GM19351 (cell line): ENCODE measurements around the gene PIM1.
"Not testable (repeated sequence)": the region's sequence is repeated elsewhere in the genome, so short reads cannot be mapped to it uniquely, and the experiment has no call there.

Source experiments
- ATAC-seq: cut with Tn5 transposase; IDR thresholded peaks from one replicate; pipeline ENCODE4 v1.9.1; 2021; ENCODE audit warnings: mild to moderate bottlenecking, moderate library complexity; ENCODE audit not compliant: unreplicated experiment

The PIM1 gene

DNA sequence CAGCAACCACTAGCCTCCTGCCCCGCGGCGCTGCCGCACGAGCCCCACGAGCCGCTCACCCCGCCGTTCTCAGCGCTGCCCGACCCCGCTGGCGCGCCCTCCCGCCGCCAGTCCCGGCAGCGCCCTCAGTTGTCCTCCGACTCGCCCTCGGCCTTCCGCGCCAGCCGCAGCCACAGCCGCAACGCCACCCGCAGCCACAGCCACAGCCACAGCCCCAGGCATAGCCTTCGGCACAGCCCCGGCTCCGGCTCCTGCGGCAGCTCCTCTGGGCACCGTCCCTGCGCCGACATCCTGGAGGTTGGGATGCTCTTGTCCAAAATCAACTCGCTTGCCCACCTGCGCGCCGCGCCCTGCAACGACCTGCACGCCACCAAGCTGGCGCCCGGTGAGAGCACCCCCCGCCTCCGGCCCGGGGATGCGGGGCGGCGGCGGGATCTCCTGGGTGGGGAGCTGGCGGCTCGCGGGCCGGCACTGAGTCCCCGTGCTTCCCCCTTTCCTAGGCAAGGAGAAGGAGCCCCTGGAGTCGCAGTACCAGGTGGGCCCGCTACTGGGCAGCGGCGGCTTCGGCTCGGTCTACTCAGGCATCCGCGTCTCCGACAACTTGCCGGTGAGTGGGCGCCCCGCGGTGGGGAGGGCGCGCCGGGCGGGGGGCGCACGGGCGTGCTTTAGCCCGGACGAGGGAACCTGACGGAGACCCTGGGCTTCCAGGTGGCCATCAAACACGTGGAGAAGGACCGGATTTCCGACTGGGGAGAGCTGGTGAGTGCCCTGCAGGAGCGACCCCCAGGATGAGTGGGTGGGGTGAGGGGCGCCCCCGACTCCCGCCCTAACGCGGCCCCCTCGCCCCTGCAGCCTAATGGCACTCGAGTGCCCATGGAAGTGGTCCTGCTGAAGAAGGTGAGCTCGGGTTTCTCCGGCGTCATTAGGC is 585 bp downstream of the PIM1 start:
- ATAC-seq: peak; percentile 27

DNA sequence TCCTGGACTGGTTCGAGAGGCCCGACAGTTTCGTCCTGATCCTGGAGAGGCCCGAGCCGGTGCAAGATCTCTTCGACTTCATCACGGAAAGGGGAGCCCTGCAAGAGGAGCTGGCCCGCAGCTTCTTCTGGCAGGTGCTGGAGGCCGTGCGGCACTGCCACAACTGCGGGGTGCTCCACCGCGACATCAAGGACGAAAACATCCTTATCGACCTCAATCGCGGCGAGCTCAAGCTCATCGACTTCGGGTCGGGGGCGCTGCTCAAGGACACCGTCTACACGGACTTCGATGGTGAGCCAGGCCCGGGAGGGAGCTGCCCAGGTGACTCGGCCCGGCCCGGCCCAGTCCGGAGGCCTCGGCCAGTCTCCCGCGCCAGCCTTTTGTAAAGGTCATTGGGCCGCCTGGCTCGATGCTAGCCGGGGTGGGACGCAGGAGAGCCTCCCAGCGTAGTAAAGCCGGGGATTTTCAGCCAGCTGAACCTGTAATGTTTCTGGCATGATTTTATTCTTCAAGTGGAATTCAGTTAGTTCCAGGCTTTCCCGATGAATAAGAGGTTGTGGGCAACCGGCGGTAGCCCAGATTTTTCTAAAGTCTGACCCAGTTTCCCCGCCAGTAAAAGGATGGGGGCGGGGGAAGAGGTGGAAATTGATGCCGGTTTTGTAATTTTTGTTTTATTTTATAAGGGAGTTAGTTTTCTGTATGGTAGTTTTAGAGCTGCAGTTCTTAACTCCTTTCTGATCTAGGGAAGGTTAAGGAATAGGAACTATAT is 1.4 kb downstream of the PIM1 start:
- no peak for ATAC-seq

DNA sequence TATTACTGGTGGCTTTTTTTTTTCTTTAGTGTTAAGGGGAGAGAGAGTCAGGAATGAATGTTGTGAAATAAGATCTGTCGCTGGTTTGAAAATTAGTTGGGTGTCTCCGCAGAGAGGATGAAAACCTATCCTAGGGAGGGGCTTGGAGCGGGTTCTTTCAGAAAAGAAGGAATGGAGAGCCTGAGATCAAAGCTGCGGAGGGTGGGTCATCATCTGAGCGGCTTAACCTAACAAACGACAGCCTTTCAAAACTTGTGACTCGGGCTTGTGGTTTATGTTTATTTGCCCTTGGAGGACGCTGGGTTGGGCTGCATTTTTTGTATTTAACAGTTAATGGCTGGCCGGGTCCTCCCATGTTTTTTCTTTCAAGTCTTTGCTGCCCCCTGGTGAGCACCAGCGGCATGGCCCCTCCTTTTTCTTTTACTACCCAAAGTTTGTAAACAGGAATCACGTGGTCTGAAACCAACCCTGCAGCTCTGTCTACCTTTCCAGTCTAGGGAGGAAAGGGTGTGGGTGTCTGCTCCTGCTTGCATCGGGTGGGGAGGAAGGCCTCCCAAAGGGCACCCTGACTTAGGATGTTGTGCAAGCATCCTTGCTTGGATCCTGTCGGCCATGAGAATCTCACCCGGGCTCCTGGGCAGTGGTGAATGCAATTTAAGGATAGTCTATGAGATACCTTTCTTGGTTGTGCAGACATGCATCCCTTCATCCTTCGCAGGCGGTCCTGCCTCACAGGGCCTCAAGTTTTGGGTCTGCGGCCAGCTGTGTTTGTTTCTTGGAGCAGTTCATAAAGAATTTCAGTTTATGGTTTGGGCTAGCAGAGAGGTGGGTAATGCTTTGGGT is 2.2 kb downstream of the PIM1 start:
- ATAC-seq: no peak

DNA sequence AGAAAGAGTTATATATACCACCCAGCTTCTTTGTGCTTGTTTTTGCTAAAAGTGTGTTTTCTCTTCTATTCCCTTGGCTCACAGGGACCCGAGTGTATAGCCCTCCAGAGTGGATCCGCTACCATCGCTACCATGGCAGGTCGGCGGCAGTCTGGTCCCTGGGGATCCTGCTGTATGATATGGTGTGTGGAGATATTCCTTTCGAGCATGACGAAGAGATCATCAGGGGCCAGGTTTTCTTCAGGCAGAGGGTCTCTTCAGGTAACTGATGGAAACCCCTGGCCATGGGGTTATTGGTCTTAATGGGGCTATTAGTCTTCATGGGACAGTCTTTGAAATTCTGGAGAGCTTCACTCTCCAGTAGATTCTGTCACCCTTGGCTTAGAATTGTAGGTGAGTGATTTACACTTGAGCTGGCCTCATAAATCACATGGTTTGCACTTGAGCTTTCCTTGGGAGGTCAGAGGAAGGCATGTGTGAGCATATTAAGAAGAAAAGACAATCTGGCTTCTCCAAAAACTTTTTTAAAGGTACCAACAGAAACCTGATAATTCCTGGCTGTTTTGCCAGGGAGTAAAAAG is 3.0 kb downstream of the PIM1 start:
- ATAC-seq: no peak

DNA sequence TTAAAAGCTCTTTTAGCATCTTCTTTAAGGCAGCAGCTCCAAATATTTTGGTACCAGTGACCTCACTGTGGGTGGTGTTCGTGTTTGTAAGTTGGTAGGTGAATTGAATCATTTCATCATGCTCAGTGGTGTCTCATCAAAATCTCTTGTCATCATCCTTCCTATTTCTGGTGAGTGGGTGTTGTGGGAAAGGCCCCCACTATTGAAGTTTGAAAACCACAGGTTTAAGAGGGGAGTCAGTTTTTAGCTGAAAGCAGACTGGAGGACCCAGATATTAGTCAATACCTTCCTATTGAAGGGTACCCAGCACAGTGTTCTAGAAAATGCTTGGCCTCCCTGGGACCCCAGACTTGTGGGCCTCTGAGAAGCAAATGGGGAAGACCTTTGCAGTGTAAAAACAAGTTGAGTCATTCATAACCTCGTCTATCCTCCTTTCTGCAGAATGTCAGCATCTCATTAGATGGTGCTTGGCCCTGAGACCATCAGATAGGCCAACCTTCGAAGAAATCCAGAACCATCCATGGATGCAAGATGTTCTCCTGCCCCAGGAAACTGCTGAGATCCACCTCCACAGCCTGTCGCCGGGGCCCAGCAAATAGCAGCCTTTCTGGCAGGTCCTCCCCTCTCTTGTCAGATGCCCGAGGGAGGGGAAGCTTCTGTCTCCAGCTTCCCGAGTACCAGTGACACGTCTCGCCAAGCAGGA is 3.7 kb downstream of the PIM1 start:
- no peak for ATAC-seq

DNA sequence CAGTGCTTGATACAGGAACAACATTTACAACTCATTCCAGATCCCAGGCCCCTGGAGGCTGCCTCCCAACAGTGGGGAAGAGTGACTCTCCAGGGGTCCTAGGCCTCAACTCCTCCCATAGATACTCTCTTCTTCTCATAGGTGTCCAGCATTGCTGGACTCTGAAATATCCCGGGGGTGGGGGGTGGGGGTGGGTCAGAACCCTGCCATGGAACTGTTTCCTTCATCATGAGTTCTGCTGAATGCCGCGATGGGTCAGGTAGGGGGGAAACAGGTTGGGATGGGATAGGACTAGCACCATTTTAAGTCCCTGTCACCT is 4.2 kb downstream of the PIM1 start:
- no peak for ATAC-seq

DNA sequence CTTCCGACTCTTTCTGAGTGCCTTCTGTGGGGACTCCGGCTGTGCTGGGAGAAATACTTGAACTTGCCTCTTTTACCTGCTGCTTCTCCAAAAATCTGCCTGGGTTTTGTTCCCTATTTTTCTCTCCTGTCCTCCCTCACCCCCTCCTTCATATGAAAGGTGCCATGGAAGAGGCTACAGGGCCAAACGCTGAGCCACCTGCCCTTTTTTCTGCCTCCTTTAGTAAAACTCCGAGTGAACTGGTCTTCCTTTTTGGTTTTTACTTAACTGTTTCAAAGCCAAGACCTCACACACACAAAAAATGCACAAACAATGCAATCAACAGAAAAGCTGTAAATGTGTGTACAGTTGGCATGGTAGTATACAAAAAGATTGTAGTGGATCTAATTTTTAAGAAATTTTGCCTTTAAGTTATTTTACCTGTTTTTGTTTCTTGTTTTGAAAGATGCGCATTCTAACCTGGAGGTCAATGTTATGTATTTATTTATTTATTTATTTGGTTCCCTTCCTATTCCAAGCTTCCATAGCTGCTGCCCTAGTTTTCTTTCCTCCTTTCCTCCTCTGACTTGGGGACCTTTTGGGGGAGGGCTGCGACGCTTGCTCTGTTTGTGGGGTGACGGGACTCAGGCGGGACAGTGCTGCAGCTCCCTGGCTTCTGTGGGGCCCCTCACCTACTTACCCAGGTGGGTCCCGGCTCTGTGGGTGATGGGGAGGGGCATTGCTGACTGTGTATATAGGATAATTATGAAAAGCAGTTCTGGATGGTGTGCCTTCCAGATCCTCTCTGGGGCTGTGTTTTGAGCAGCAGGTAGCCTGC is 4.8 kb downstream of the PIM1 start:
- no peak for ATAC-seq

DNA sequence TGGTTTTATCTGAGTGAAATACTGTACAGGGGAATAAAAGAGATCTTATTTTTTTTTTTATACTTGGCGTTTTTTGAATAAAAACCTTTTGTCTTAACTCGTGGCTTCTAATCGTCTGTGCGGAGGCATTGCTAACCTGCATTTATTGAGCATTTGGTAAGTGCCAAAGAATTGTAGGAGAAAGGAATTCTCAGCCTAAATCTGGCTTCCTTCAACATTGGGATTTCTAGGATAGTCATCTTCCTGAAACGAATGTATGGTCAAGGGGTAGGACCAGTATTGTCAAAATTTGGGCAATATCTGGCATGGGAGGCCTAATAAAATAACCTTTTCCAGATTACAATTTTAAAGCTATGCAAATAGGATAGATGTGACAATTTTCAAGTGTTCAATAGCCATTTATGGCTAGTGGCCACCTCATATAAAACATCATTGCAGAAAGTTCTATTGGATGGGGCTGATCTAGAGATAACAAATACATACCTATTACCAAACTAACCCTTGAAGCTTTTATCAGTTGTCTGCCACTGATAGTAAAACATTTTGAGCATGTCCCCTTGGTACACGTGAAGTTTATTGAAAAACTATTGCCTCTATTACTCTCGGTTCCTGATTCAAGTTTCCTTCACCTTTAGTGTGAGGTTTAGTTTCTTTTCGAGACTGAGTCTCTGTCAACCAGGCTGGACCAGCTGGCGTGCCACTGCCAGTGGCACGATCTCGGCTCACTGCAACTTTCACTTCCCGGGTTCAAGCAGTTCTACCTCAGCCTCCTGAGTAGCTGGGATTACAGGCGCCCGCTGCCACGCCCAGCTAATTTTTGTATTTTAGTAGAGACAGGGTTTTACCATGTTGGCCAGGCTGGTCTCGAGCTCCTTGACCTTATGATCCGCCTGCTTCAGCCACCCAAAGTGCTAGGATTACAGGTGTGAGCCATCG is 5.6 kb downstream of the PIM1 start:
- ATAC-seq: no peak

DNA sequence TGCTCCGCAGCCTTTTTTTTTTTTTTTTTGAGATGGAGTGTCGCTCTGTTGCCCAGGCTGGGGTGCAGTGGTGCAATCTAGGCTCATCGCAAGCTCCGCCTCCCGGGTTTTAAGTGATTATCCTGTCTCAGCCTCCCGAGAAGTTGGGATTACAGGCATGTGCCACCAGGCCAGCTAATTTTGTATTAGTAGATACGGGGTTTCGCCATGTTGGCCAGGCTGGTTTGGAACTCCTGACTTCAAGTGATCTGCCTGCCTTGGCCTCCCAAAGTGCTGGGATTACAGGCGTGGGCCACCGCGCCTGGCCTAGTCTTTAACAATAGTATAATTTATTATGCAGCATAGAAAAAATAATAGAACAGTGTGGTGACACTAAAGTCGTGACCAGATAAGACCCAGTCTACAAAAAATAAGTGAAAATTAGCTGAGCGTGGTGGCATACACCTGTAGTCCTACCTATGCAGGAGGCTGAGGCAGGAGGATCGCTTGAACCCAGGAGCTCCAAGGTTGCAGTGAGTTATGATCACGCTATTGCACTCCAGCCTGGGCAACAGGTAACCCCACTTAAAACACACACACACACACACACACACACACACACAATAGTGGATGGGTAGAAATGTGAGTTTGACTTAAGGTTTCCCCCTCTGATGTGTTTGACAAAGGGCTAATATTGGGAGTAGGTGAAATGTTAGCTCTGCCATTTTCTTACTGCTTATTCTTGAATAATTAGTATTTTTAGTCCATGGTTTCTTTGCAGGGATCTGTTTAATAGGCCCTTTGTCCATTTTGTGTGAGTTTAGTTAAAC is 6.5 kb downstream of the PIM1 start:
- no peak for ATAC-seq

DNA sequence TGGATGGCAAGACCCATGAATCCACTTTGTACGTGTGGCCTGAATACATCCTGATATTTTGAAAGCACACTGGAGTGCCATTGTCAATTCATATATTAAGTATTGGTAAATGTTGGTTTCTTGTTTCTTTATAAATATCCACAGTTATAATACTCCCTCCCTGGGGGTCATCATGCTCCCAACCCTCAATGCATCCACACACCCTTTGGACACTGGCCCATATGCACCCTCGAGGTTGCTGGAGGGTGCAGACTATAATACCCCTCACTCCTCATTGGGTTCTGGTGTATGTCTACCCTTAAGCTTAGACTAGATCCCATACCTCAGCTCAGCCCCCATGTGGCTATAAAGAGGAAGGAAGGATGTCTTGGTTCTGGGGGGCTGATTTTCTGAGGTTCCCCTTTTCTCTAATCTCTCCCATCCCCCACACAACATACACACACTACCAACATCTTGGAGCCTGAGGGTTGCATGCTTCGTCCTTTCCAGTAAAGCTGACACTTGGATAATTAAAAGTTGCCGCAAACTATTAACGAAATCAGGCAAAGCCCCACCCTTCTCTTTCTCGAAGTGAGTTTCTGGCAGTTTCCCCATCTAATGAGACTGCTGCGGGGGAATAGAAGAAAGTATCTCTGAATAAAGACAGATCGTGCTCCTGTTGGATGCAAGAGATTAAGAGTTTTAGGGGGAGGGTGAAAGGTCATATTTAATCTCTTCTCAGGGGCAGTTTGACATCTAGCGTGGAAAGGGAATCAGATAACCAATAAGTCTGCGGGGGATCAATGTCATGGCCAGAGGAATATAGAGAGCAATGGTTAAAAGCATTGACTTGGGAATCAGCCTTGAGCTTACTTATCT is 7.4 kb downstream of the PIM1 start:
- no peak for ATAC-seq

DNA sequence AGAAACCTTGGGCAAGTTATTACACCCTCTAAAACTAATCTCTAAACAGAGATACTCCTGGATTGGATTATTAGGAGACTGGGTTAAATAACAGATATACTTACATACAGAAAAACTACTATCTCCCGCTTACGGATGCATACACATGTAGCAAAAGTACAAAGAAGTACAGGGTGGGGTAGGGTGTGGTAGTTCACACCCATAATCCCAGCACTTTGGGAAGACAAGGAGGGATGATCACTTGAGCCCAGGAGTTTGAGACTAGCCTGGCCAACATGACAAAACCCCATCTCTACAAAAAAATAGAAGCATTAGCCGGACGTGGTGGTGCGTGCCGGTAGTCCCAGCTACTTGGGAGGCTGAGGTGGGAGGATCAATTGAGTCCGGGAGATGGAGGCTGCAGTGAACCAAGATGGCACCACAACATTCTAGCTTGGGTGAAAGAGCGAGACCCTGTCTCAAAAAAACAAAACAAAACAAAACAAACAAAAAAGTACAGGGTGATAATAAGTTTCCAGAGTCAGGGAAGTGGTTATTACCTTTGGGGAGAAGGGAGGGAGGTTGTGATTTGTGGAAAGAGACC is 8.1 kb downstream of the PIM1 start:
- no peak for ATAC-seq

DNA sequence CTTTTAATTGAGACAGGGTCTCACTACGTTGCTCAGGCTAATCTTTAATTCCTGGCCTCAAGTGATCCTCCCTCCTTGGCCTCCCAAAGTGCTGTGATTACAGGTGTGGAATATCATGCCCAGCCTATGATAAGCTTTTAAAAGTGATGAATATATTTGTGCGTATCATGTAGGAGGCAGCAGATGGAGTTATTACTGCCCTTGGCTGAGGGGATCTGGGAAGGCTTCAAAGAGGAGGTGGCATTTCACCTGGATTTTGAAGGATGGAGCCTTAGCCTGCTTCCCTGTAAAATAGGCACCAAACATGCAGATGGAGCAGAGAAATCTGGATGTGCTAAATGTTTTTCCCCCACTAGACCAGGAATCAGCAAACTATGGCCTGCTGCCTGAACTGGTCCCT is 10.1 kb downstream of the PIM1 start:
- ATAC-seq: no peak

DNA sequence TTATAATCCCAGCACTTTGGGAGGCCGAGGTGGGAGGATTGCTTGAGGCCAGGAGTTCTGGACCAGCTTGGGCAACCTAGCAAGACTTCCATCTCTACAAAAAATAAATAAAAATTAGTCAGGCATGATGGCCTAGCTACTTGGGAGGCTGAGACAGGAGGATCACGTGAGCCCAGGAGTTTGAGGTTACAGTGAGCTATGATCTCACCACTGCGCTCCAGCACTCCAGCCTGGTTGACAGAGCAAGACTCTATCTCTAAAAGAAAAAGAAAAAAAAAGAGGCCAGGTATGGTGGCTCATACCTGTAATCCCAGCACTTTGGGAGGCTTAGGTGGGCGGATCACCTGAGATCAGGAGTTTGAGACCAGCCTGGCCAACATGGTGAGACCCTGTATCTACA is 10.7 kb downstream of the PIM1 start:
- not testable (repeated sequence) for ATAC-seq

DNA sequence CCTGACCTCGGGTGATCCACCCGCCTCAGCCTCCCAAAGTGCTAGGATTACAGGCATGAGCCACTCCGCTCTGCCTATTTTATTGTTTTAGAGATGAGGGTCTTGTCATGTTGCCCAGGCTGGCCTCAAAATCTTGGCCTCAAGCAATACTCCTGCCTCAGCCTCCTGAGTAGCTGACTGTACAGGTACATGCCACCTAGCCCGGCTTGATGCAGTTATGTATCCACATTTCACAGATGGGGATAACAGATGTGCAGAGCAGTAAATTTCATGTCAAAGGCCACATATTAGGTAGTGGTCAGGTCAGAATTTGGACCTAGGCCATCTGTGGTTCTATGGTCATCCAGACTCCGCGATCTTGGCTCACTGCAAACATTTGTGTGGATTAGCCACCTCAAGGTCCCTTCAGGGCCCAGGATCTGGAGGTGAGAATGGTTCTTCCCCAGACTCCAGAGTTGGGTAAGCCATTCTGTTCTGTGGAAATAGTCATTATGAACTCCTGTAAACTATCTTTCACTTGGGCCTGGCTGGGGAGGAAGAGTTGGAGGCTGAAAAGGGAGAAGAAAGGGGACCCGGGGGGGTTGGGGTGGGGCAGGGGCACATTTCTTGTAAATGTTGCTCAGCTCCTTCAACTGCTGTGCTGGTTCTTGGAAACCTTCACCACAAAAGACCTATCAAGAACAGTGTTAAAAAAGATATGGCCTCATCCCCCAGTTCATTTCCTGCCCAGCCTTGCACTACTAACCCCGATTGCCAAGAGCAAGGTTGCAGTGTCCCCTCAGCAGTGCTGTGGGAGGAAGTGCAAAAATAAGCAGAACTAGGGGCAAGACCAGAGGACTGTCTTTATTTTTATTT is 13.0 kb downstream of the PIM1 start:
- ATAC-seq: no peak

DNA sequence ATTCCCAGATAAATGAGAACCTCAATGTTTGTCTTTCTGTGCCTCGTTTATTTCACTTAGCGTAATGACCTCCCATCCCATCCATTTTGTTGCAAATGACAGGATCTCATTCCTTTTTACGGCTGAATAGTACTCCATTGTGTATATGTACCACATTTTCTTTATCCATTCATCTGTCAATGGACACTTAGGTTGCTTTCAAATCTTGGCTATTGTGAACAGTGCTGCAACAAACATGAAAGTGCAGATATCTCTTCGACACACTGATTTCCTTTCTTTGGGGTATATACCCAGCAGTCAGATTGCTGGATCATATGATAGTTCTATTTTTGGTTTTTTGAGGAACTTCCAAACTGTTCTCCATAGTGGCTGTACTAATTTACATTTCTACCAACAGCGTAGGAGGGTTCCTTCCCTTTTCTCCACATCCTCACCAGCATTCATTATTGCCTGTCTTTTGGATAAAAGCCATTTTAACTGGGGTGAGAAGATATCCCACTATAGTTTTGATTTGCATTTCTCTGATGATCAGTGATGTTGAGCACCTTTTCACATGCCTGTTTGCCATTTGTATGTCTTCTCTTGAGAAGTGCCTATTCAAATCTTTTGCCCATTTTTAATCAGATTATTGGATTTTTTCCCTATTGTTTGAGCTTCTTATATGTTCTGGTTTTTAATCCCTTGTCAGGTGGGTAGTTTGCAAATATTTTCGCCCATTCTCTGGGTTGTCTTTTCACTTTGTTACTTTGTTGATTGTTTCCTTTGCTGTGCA is 16.2 kb downstream of the PIM1 start:
- not testable (repeated sequence) for ATAC-seq
